Neural crest cell (in vitro differentiated cells): ENCODE measurements around the gene TUBGCP5. TPM values are rescaled to one million over a fixed set of nuclear protein-coding genes. Genes with fewer than 3 reads are reported as not detected.

Experiments used
- DNase-seq: peaks from one replicate; pipeline ENCODE4 v3.0.0; 2021; ENCODE audit warnings: low read depth, mixed read lengths, low spot score
- H3K27ac Mint-ChIP-seq: one replicate; pipeline ENCODE4 v1.8.0; 2021; ENCODE audit warnings: mild to moderate bottlenecking, mixed read lengths; ENCODE audit not compliant: unreplicated experiment
- H3K27me3 Mint-ChIP-seq: 2 replicates; pipeline ENCODE4 v1.8.0; 2021; ENCODE audit warnings: low read depth, mild to moderate bottlenecking, mixed read lengths
- H3K36me3 Mint-ChIP-seq: 2 replicates; pipeline ENCODE4 v1.8.0; 2021; ENCODE audit warnings: low read depth, mild to moderate bottlenecking, mixed read lengths
- H3K4me1 Mint-ChIP-seq: 2 replicates; pipeline ENCODE4 v1.8.0; 2021; ENCODE audit warnings: mixed read lengths
- H3K4me3 Mint-ChIP-seq: one replicate; pipeline ENCODE4 v1.8.0; 2021; ENCODE audit warnings: mild to moderate bottlenecking, mixed read lengths
- H3K9me3 Mint-ChIP-seq: 2 replicates; pipeline ENCODE4 v1.8.0; 2021; ENCODE audit warnings: mixed read lengths
- total RNA-seq: library from RNA; stranded (reverse); gene quantifications from 2 replicates; pipeline ENCODE4 v1.2.1, GENCODE V29; 2021
- TF ChIP-seq, protein P1 (sequence below): fragments of 200-600 bp; sonication (generic); conservative IDR thresholded peaks from 2 replicates; pipeline ENCODE4 v1.5.0; 2021; ENCODE audit warnings: antibody characterized with exemption, mild to moderate bottlenecking

TUBGCP5 gene
- total RNA-seq, 1 donor from 2014 or later, result 28.2 TPM

DNA sequence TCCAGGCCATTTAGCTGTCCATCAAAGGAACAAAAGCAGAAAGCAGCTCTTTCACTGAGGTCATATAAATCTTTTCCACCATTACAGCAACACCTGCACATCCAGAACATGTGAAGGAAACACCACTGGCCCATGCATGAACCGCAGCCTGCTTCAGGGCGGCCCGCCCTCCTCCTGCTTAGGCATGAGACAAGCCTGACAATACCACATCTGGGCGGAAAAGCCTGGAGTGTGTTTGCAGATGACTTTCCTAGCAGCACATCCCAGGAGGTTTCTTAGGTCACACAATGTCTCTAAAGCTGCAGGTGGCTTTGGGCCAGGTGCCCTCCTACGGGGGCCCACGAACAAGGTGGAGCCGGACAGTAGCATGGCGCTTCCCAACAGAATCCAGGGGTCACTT lies 78.8 kb downstream of the TUBGCP5 start:
- Mint-ChIP-seq H3K4me1 (peaks cover 38% of the 10 kb centered on the region), H3K27ac (no peak overlapping the region), H3K4me3 (no peak overlapping the region), H3K27me3 (no peaks in the 10 kb centered on the region), H3K36me3 (peaks cover 3% of the 10 kb centered on the region), H3K9me3 (no peaks in the 10 kb centered on the region)
- TF ChIP-seq, protein P1, sequence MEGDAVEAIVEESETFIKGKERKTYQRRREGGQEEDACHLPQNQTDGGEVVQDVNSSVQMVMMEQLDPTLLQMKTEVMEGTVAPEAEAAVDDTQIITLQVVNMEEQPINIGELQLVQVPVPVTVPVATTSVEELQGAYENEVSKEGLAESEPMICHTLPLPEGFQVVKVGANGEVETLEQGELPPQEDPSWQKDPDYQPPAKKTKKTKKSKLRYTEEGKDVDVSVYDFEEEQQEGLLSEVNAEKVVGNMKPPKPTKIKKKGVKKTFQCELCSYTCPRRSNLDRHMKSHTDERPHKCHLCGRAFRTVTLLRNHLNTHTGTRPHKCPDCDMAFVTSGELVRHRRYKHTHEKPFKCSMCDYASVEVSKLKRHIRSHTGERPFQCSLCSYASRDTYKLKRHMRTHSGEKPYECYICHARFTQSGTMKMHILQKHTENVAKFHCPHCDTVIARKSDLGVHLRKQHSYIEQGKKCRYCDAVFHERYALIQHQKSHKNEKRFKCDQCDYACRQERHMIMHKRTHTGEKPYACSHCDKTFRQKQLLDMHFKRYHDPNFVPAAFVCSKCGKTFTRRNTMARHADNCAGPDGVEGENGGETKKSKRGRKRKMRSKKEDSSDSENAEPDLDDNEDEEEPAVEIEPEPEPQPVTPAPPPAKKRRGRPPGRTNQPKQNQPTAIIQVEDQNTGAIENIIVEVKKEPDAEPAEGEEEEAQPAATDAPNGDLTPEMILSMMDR, result no peak
- no peak for DNase-seq

GRCh38 chr15:22960126-22960525 lies 79.2 kb downstream of the TUBGCP5 start:
- H3K36me3 Mint-ChIP-seq, result peaks cover 3% of the 10 kb centered on the region
- TF ChIP-seq, protein P1, result no peak
- no peak for DNase-seq
- H3K27ac Mint-ChIP-seq, result no peak overlapping the region
- H3K27me3 Mint-ChIP-seq, result no peaks in the 10 kb centered on the region
- peaks cover 39% of the 10 kb centered on the region for H3K4me1 Mint-ChIP-seq
- H3K9me3 Mint-ChIP-seq, result no peaks in the 10 kb centered on the region
- H3K4me3 Mint-ChIP-seq, result no peak overlapping the region

DNA sequence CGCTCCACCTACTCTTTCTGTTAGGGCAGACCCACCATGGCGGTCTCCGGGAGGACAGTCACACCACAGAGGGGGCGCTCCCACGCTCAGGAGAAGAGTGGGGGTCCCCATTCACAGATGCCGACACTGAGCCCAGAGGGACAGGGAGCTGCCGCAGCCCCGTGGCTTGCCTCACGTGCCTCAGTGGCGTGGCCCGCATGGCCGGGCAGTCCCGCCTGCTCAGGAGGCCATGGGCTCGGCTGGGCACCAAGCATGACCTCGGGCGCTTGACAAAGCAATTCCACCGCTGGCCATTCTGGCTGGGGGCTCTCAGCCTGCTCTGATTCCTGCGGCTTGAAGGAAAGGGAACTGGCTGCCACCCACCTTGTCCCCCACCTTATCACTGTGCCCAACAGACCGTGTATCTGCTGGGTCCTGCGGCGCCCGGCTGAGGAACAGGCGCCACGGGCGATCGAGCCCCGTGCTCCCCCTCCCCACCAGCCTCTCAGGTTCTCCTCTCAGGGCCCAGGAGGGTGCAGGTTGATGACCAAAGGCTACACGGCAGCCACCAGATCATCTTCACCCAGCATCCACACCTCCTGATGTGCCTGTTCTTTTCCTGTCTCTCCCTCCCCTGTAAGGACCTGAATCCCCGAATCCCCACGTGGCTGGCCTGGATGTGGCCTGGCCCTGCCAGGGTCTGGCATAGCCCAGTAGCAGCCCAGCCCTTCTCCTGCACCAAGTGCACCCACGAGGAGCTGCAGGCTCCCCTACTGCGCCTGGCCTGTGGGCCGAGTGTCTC lies 79.9 kb downstream of the TUBGCP5 start:
- no peak overlapping the region for H3K27ac Mint-ChIP-seq
- no peak overlapping the region for H3K4me3 Mint-ChIP-seq
- H3K9me3 Mint-ChIP-seq, result no peaks in the 10 kb centered on the region
- no peaks in the 10 kb centered on the region for H3K27me3 Mint-ChIP-seq
- no peak for DNase-seq
- TF ChIP-seq, protein P1, result no peak
- H3K4me1 Mint-ChIP-seq, result peaks cover 35% of the 10 kb centered on the region
- H3K36me3 Mint-ChIP-seq, result peaks cover 3% of the 10 kb centered on the region

DNA sequence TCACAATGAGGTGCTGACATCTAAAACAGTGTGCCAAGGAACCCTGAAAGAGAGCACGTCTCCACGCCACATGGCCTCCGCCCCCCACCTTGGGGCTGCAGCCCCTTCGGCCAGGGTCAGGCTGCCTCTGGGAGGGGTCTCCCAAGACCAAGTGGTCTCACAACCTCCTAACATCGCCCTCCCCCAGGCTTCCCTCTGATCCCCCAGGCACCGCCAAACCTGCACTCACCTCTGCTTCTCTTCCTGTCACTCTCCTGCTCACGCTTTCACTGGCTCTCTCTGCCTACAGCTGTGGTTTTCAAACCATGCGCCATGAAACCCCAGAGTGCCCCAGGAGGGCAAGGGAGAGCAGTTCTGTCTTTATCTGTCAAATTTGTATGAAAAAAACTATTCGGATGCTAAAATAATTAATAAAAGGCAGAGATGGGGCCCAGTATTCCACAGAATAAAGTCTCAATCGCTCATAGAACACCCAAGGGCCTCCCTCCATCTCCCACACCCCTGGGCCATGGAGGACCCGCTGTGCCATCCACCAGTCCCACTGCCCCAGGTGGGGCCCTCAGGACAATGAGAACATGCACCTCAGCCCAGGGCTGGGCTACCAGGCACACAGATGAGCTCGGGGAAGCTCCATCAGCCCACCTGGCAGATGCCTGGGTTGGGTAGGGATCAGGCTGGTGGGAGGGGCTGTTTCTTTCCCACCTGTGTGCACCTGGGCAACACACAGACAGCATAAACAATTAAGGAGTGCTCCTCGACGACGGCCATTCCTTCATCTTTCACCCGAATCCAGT lies 80.7 kb downstream of the TUBGCP5 start:
- DNase-seq, result no peak
- H3K4me3 Mint-ChIP-seq, result no peak overlapping the region
- TF ChIP-seq, protein P1, result no peak
- H3K4me1 Mint-ChIP-seq, result peaks cover 34% of the 10 kb centered on the region
- no peaks in the 10 kb centered on the region for H3K27me3 Mint-ChIP-seq
- H3K36me3 Mint-ChIP-seq, result peaks cover 3% of the 10 kb centered on the region
- no peaks in the 10 kb centered on the region for H3K9me3 Mint-ChIP-seq
- H3K27ac Mint-ChIP-seq, result peak overlapping the region; percentile 78

DNA sequence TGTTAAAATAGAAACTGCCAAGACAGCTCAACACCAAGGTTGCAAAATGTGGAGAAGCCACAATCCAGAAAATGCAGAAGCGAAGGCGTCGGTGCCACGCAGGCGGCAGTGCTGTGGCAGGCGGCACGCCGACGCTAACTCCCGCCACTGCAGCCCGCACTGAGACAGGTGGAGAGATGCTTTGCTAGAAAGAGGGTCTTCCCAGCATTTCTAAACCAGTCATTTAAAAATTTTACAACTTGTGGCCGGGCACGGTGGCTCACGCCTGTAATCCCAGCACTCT lies 82.5 kb downstream of the TUBGCP5 start:
- Mint-ChIP-seq H3K27me3 (no peaks in the 10 kb centered on the region), H3K4me3 (no peak overlapping the region), H3K36me3 (no peaks in the 10 kb centered on the region), H3K9me3 (no peaks in the 10 kb centered on the region), H3K4me1 (peaks cover 42% of the 10 kb centered on the region), H3K27ac (no peak overlapping the region)
- no peak for DNase-seq
- TF ChIP-seq, protein P1, result no peak
